H1 (cell line): ENCODE data around the gene KIR3DL1. TPM values are rescaled to one million over a fixed set of nuclear protein-coding genes. Genes with fewer than 3 reads are reported as not detected.

ENCODE experiments used
- CTCF ChIA-PET: fragments of 300-600 bp; sonication (Branson Sonifier 250); formaldehyde crosslinking; loops from one replicate; lab custom pipeline; 2021; ENCODE audit not compliant: partially characterized antibody; lab: Charles Lee
- POLR2A ChIA-PET: fragments of 300-600 bp; sonication (Branson Sonifier 250); formaldehyde crosslinking; loops from one replicate; lab custom pipeline; 2021; ENCODE audit warnings: inconsistent platforms; ENCODE audit not compliant: partially characterized antibody; lab: Charles Lee
- DNase-seq, 2 experiments: peaks; one replicate each; pipeline versions ENCODE4 v3.0.0 to v3.0.0-alpha.2; 2010 to 2022; ENCODE audit warnings: low spot score in 2 of 2, low read depth in 1 of 2, mixed read lengths in 1 of 2
- FAIRE-seq: peaks from 2 replicates; lab custom pipeline; 2011; peaks lifted over from hg19 to GRCh38; lab: Jason Lieb, UNC
- H2AFZ ChIP-seq: 2 replicates; pipeline ENCODE4 v1.8.1; 2012; ENCODE audit warnings: low read length, inconsistent platforms
- H2AK5ac ChIP-seq: 2 replicates; pipeline ENCODE4 v1.6.1; 2013; ENCODE audit warnings: low read depth, low read length
- H2BK120ac ChIP-seq: replicated peaks from 2 replicates; pipeline ENCODE3; 2013; ENCODE audit warnings: low read depth, low read length, inconsistent platforms
- H2BK12ac ChIP-seq: 2 replicates; pipeline ENCODE4 v1.6.1; 2013; ENCODE audit warnings: low read depth, low read length
- H2BK15ac ChIP-seq: 2 replicates; pipeline ENCODE4 v1.6.1; 2013; ENCODE audit warnings: low read length
- H2BK20ac ChIP-seq: 2 replicates; pipeline ENCODE4 v1.6.1; 2013; ENCODE audit warnings: low read length
- H2BK5ac ChIP-seq: 2 replicates; pipeline ENCODE4 v1.6.1; 2013; ENCODE audit warnings: low read depth, low read length
- H3K14ac ChIP-seq: 2 replicates; pipeline ENCODE4 v1.6.1; 2013; ENCODE audit warnings: inconsistent platforms; ENCODE audit not compliant: insufficient read length
- H3K18ac ChIP-seq: 2 replicates; pipeline ENCODE4 v1.6.1; 2013; ENCODE audit warnings: low read length; ENCODE audit errors: extremely low read depth
- H3K23ac ChIP-seq: 2 replicates; pipeline ENCODE4 v1.6.1; 2013; ENCODE audit warnings: inconsistent platforms; ENCODE audit not compliant: insufficient read length
- H3K23me2 ChIP-seq: 2 replicates; pipeline ENCODE4 v1.6.1; 2013; ENCODE audit warnings: low read depth, low read length
- H3K27ac ChIP-seq: 2 replicates; pipeline ENCODE4 v1.6.1; 2011; ENCODE audit warnings: low read depth, low read length, inconsistent platforms
- H3K27me3 ChIP-seq, 4 experiments: replicated peaks in 1 of 4; 1 replicate in 1 of 4; 2 replicates in 3 of 4; pipeline versions ENCODE4 v1.6.1 to v1.8.1; 2011 to 2013; ENCODE audit warnings: low read length in 3 of 4, mild to moderate bottlenecking in 3 of 4, inconsistent platforms in 2 of 4, mixed read lengths in 2 of 4, moderate library complexity in 1 of 4; ENCODE audit not compliant: control insufficient read depth in 3 of 4, insufficient read depth in 3 of 4; ENCODE audit errors: extremely low read depth in 1 of 4
- H3K36me3 ChIP-seq, 4 experiments: 2 replicates each; pipeline versions ENCODE4 v1.6.1 to v1.8.1; 2011 to 2013; ENCODE audit warnings: mild to moderate bottlenecking in 4 of 4, low read length in 3 of 4, moderate library complexity in 2 of 4, control low read depth in 1 of 4, inconsistent platforms in 1 of 4; ENCODE audit not compliant: insufficient read depth in 4 of 4, control insufficient read depth in 2 of 4
- H3K4ac ChIP-seq: replicated peaks from 2 replicates; pipeline ENCODE3; 2013; ENCODE audit warnings: low read length, low read depth, mixed read lengths, inconsistent platforms; ENCODE audit not compliant: insufficient read length
- H3K4me1 ChIP-seq, 4 experiments: replicated peaks in 1 of 4; 1 replicate in 1 of 4; 2 replicates in 3 of 4; pipeline versions ENCODE4 v1.6.1 to v1.8.1; 2011 to 2013; ENCODE audit warnings: low read length in 3 of 4, inconsistent platforms in 2 of 4, mixed read lengths in 1 of 4; ENCODE audit not compliant: insufficient read depth in 4 of 4, control insufficient read depth in 3 of 4
- H3K4me2 ChIP-seq, 2 experiments: 2 replicates each; pipeline versions ENCODE4 v1.6.1 to v1.8.1; 2011 to 2013; ENCODE audit warnings: low read depth in 2 of 2, low read length in 2 of 2, control low read depth in 1 of 2, inconsistent platforms in 1 of 2, mild to moderate bottlenecking in 1 of 2; ENCODE audit not compliant: insufficient read depth in 1 of 2
- H3K4me3 ChIP-seq, 4 experiments: fragments of 200-600, 300-600 bp in 1 of 4; sonication (generic), shearing (Covaris generic), sonication (Bioruptor Twin) in 1 of 4; 2 replicates each; pipeline versions ENCODE4 v1.5.1 to v1.8.1; 2011 to 2016; ENCODE audit warnings: low read length in 4 of 4, low read depth in 3 of 4, control low read depth in 2 of 4, inconsistent platforms in 2 of 4, mild to moderate bottlenecking in 2 of 4, mixed read lengths in 1 of 4, moderate library complexity in 1 of 4; ENCODE audit not compliant: insufficient read depth in 2 of 4; ENCODE audit errors: extremely low read depth in 1 of 4
- H3K56ac ChIP-seq: replicated peaks from 2 replicates; pipeline ENCODE3; 2013; ENCODE audit warnings: low read depth, mild to moderate bottlenecking, mixed read lengths, low read length, inconsistent platforms; ENCODE audit not compliant: insufficient read length
- H3K79me1 ChIP-seq: 2 replicates; pipeline ENCODE4 v1.6.1; 2013; ENCODE audit warnings: low read depth, low read length, control low read depth
- H3K79me2 ChIP-seq, 2 experiments: 2 replicates each; pipeline versions ENCODE4 v1.6.1 to v1.8.1; 2012 to 2013; ENCODE audit warnings: low read length in 2 of 2, mild to moderate bottlenecking in 2 of 2, inconsistent platforms in 1 of 2; ENCODE audit not compliant: insufficient read depth in 2 of 2, control insufficient read depth in 1 of 2
- H3K9ac ChIP-seq, 4 experiments: replicated peaks in 1 of 4; 1 replicate in 1 of 4; 2 replicates in 3 of 4; pipeline versions ENCODE4 v1.6.1 to v1.8.1; 2011 to 2013; ENCODE audit warnings: low read depth in 3 of 4, low read length in 3 of 4, control low read depth in 2 of 4, mild to moderate bottlenecking in 2 of 4, moderate library complexity in 2 of 4, inconsistent platforms in 1 of 4; ENCODE audit errors: extremely low read depth in 1 of 4
- H3K9me3 ChIP-seq, 2 experiments: 2 replicates each; pipeline versions ENCODE4 v1.6.1 to v1.8.1; 2012 to 2013; ENCODE audit warnings: mild to moderate bottlenecking in 2 of 2, moderate library complexity in 2 of 2, control low read depth in 1 of 2, inconsistent platforms in 1 of 2, low read depth in 1 of 2, low read length in 1 of 2, mixed read lengths in 1 of 2; ENCODE audit not compliant: insufficient read depth in 2 of 2
- H4K20me1 ChIP-seq, 2 experiments: replicated peaks in 1 of 2; 2 replicates each; pipeline versions ENCODE3 to v1.8.1; 2011 to 2013; ENCODE audit warnings: inconsistent platforms in 2 of 2, low read length in 2 of 2, mild to moderate bottlenecking in 1 of 2; ENCODE audit not compliant: insufficient read depth in 2 of 2, control insufficient read depth in 1 of 2
- H4K5ac ChIP-seq: 2 replicates; pipeline ENCODE4 v1.6.1; 2013; ENCODE audit warnings: low read length, low read depth, mixed read lengths, inconsistent platforms; ENCODE audit not compliant: insufficient read length
- H4K8ac ChIP-seq: 2 replicates; pipeline ENCODE4 v1.8.0; 2013; ENCODE audit warnings: mild to moderate bottlenecking, moderate library complexity, low read length, inconsistent platforms; ENCODE audit not compliant: insufficient read depth; ENCODE audit errors: extremely low read depth
- H4K91ac ChIP-seq: replicated peaks from 2 replicates; pipeline ENCODE3; 2013; ENCODE audit warnings: low read length, mixed read lengths, inconsistent platforms; ENCODE audit not compliant: insufficient read length
- CEBPB ChIP-seq: IDR thresholded peaks from 2 replicates; pipeline ENCODE4 v1.6.1; 2012; ENCODE audit warnings: low read depth, low read length
- GTF2F1 ChIP-seq: IDR thresholded peaks from 2 replicates; pipeline ENCODE4 v1.6.1; 2012; ENCODE audit warnings: low read depth, low read length, improper control_type of control experiment, borderline replicate concordance
- NRF1 ChIP-seq: IDR thresholded peaks from 2 replicates; pipeline ENCODE4 v1.6.1; 2011; ENCODE audit warnings: mild to moderate bottlenecking, low read depth, low read length, improper control_type of control experiment
- POU5F1 ChIP-seq: IDR thresholded peaks from 2 replicates; pipeline ENCODE4 v1.6.1; 2011; ENCODE audit warnings: low read depth, mild to moderate bottlenecking, low read length, moderate library complexity
- RXRA ChIP-seq: IDR thresholded peaks from 2 replicates; pipeline ENCODE4 v1.6.1; 2011; ENCODE audit warnings: low read depth, mild to moderate bottlenecking, low read length, moderate library complexity; ENCODE audit not compliant: insufficient read depth
- TAF7 ChIP-seq: optimal IDR thresholded peaks from 2 replicates; pipeline ENCODE3; 2011; ENCODE audit warnings: low read depth, mild to moderate bottlenecking, inconsistent platforms, low read length, moderate library complexity, borderline replicate concordance
- WGBS, 2 experiments: shearing (Covaris generic) in 1 of 2; methylation state at CpG; one replicate each; pipeline versions ENCODE4 v1.1.6 to v1.1.7; 2013 to 2015; ENCODE audit warnings: low lambda C conversion rate in 2 of 2, mixed read lengths in 2 of 2, inconsistent platforms in 1 of 2, low coverage in 1 of 2, missing lambda C conversion rate in 1 of 2; ENCODE audit not compliant: insufficient replicate concordance in 2 of 2, insufficient coverage in 1 of 2, insufficient read length in 1 of 2; ENCODE audit errors: extremely low coverage in 1 of 2, missing lambda C conversion rate in 1 of 2; 5-methylcytosine and 5-hydroxymethylcytosine counted together
- polyA plus RNA-seq, 7 experiments: library from polyadenylated mRNA; depleted of rRNA in 3 of 7; stranded (reverse) in 5 of 7; unstranded in 2 of 7; fragments of >200 nt in 5 of 7; fragments of 200-250 nt in 2 of 7; gene quantifications; 1 replicate in 5 of 7; 2 replicates in 1 of 7; 4 replicates in 1 of 7; pipeline versions ENCODE4 v1.2.1 to v1.2.3, GENCODE V29; 2011 to 2013; ENCODE audit warnings: missing spikeins in 2 of 7, mixed read lengths in 2 of 7
- total RNA-seq: library from RNA; stranded (reverse); fragmentation: NEBNext Ultra II Directional; extraction: Animal tissue kit (Norgen Biotek cat#: 25700); gene quantifications from 2 replicates; pipeline ENCODE4 v1.2.1, GENCODE V29; 2021
- TF ChIP-seq, protein P1 (sequence below): IDR thresholded peaks from 2 replicates; pipeline ENCODE4 v1.6.1; 2011; ENCODE audit warnings: low read depth, mild to moderate bottlenecking, low read length; ENCODE audit not compliant: insufficient read depth
- TF ChIP-seq, protein P2 (sequence below), 3 experiments: IDR thresholded peaks; 1 replicate in 2 of 3; 2 replicates in 1 of 3; pipeline versions ENCODE4 v1.5.1 to v1.6.1; 2011; ENCODE audit warnings: low read length in 3 of 3, mild to moderate bottlenecking in 3 of 3, inconsistent platforms in 2 of 3, low read depth in 1 of 3, moderate library complexity in 1 of 3; ENCODE audit not compliant: insufficient read depth in 1 of 3; ENCODE audit errors: control extremely low read depth in 1 of 3
- TF ChIP-seq, protein P3 (sequence below): IDR thresholded peaks from 2 replicates; pipeline ENCODE4 v1.6.1; 2012; ENCODE audit warnings: low read length, inconsistent platforms

Gene KIR3DL1
- total and polyA plus RNA-seq, 2 of the 8 experiments (the other 6 are each of a cell fraction or from before 2014, with no cell fraction given), result not detected

DNA sequence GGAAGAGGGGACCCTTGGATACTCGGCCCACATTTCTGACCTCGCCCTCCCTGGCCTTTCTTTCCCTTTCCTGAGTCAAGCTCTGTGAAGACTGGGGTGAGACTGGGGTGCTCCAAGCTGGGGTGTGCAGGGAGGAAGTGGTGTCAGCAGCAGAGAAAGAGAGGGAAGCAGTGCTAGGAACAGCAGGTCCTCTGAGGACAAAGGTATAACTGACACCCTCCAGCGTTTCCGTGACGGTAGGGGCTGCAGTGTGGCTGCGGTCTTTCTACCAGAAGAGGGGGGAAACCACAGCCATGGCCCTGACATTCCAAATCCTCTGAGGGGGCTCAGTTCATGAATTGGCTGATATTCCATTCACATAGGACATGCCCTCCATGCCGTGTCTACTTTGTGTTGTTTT is 35.1 kb downstream of the KIR3DL1 start:
- Histone ChIP-seq H3K23me2 (no peaks in the 10 kb centered on the region), H3K23ac (no peak overlapping the region), H2AFZ (no peak overlapping the region), H3K9me3 (peaks cover 59 to 75% of the 10 kb centered on the region in 2 experiments), H3K56ac (no peak overlapping the region), H3K27me3 (no peaks in the 10 kb centered on the region; a peak in 1 of 7 replicates), H2BK12ac (no peak overlapping the region), H3K79me1 (no peaks in the 10 kb centered on the region), H2BK5ac (no peak overlapping the region), H3K9ac (no peak overlapping the region), H4K20me1 (no peaks in the 10 kb centered on the region), H4K8ac (no peak overlapping the region), H2BK20ac (no peak overlapping the region), H3K4me3 (no peak overlapping the region), H4K5ac (no peak overlapping the region), H3K36me3 (no peaks in the 10 kb centered on the region), H3K4ac (no peak overlapping the region), H3K18ac (no peak overlapping the region), H4K91ac (no peak overlapping the region), H2AK5ac (no peak overlapping the region), H2BK120ac (no peak overlapping the region), H2BK15ac (no peak overlapping the region), H3K4me2 (no peak overlapping the region), H3K14ac (no peak overlapping the region), H3K27ac (no peak overlapping the region), H3K79me2 (no peaks in the 10 kb centered on the region), H3K4me1 (no peaks in the 10 kb centered on the region)
- 82% methylated on average over 7 of the region's 7 CpGs; no CpG with 5 or more reads in 1 of the 2 experiments for WGBS, 2 experiments
- DNase-seq (no peak), FAIRE-seq (no peak)
- POLR2A ChIA-PET, result no interaction called here
- CTCF ChIA-PET, result no interaction called here
- no peak for TF ChIP-seq TAF7
- TF ChIP-seq, protein P1, sequence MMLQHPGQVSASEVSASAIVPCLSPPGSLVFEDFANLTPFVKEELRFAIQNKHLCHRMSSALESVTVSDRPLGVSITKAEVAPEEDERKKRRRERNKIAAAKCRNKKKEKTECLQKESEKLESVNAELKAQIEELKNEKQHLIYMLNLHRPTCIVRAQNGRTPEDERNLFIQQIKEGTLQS, result no peak
- TF ChIP-seq, protein P2, sequence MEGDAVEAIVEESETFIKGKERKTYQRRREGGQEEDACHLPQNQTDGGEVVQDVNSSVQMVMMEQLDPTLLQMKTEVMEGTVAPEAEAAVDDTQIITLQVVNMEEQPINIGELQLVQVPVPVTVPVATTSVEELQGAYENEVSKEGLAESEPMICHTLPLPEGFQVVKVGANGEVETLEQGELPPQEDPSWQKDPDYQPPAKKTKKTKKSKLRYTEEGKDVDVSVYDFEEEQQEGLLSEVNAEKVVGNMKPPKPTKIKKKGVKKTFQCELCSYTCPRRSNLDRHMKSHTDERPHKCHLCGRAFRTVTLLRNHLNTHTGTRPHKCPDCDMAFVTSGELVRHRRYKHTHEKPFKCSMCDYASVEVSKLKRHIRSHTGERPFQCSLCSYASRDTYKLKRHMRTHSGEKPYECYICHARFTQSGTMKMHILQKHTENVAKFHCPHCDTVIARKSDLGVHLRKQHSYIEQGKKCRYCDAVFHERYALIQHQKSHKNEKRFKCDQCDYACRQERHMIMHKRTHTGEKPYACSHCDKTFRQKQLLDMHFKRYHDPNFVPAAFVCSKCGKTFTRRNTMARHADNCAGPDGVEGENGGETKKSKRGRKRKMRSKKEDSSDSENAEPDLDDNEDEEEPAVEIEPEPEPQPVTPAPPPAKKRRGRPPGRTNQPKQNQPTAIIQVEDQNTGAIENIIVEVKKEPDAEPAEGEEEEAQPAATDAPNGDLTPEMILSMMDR (IDR thresholded peaks at IDR 0.05; ENCODE audit: control extremely low read depth in 1 of 3, insufficient read depth in 1 of 3, low read depth in 1 of 3, low read length in 3 of 3), result no peak
- TF ChIP-seq RXRA, result no peak
- TF ChIP-seq NRF1, result no peak
- TF ChIP-seq CEBPB, result no peak
- TF ChIP-seq, protein P3, sequence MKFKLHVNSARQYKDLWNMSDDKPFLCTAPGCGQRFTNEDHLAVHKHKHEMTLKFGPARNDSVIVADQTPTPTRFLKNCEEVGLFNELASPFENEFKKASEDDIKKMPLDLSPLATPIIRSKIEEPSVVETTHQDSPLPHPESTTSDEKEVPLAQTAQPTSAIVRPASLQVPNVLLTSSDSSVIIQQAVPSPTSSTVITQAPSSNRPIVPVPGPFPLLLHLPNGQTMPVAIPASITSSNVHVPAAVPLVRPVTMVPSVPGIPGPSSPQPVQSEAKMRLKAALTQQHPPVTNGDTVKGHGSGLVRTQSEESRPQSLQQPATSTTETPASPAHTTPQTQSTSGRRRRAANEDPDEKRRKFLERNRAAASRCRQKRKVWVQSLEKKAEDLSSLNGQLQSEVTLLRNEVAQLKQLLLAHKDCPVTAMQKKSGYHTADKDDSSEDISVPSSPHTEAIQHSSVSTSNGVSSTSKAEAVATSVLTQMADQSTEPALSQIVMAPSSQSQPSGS, result no peak
- no peak for TF ChIP-seq GTF2F1
- TF ChIP-seq POU5F1, result no peak
